ENCODE measurements around the gene TCF3. TPM values are rescaled to one million over a fixed set of nuclear protein-coding genes. Genes with fewer than 3 reads are reported as not detected.

Gene TCF3
- total RNA-seq, 4 donors from 2014 or later: 61.0 to 105 (median 69.0) TPM

GRCh38 chr19:1608359-1609102 is 43.9 kb downstream of the TCF3 start:
- DNase-seq (ENCODE audit: low spot score in 2 of 2): no peak
- H3K4me3 ChIP-seq (ENCODE audit: low read depth, poor library complexity, severe bottlenecking): no peak overlapping the region
- 37 to 49% methylated on average over 16 to 17 of the region's 23 CpGs for WGBS, 2 donors
- intact Hi-C loops (cut with DNase I; ENCODE audit: low total_unique reads): no loop called here
- TF ChIP-seq POLR2A (IDR thresholded peaks at IDR 0.05) (no peak), CTCF (IDR thresholded peaks at IDR 0.05) (no peak)

GRCh38 chr19:1606138-1606651 is 46.2 kb downstream of the TCF3 start:
- no peak for DNase-seq (ENCODE audit: low spot score in 2 of 2)
- WGBS, 2 donors: 13 to 14% methylated on average over 16 of the region's 16 CpGs
- no peak overlapping the region for H3K4me3 ChIP-seq (ENCODE audit: low read depth, poor library complexity, severe bottlenecking)
- TF ChIP-seq CTCF (IDR thresholded peaks at IDR 0.05) (no peak), POLR2A (IDR thresholded peaks at IDR 0.05) (no peak)
- intact Hi-C loops (cut with DNase I; ENCODE audit: low total_unique reads): no loop called here

GRCh38 chr19:1605236-1606137 is 46.9 kb downstream of the TCF3 start, which contains the start of gene UQCR11:
Gene UQCR11, minus strand, starts transcription at chr19:1605462. Its CDS starts 53 bp downstream, at chr19:1605409.
- peak within 1 kb of the TSS; percentile 85 for H3K4me3 ChIP-seq (ENCODE audit: low read depth, poor library complexity, severe bottlenecking)
- peak; percentile 94 to 99 for DNase-seq (ENCODE audit: low spot score in 2 of 2)
- WGBS, 2 donors: 0% methylated on average over 50 to 72 of the region's 79 CpGs
- intact Hi-C loops (cut with DNase I; ENCODE audit: low total_unique reads): no loop called here
- peak in 1 of 3 donors; percentile 81 for TF ChIP-seq CTCF (IDR thresholded peaks at IDR 0.05)
- TF ChIP-seq POLR2A (IDR thresholded peaks at IDR 0.05): no peak

GRCh38 chr19:1602091-1602707 is 50.2 kb downstream of the TCF3 start:
- DNase-seq (ENCODE audit: low spot score in 2 of 2): no peak
- intact Hi-C loops (cut with DNase I; ENCODE audit: low total_unique reads): no loop called here
- TF ChIP-seq CTCF (IDR thresholded peaks at IDR 0.05): no peak
- no peak for TF ChIP-seq POLR2A (IDR thresholded peaks at IDR 0.05)
- no peak overlapping the region for H3K4me3 ChIP-seq (ENCODE audit: low read depth, poor library complexity, severe bottlenecking)
- WGBS, 2 donors: 91 to 92% methylated on average over 21 of the region's 21 CpGs

- TF ChIP-seq CTCF (IDR thresholded peaks at IDR 0.05) (no peak), POLR2A (IDR thresholded peaks at IDR 0.05) (no peak)
- no peak overlapping the region for H3K4me3 ChIP-seq (ENCODE audit: low read depth, poor library complexity, severe bottlenecking)
- DNase-seq (ENCODE audit: low spot score in 2 of 2): no peak
- intact Hi-C loops (cut with DNase I; ENCODE audit: low total_unique reads): no loop called here
- 85 to 90% methylated on average over 14 of the region's 14 CpGs for WGBS, 2 donors
These were observed 50.8 kb downstream of the TCF3 start for GRCh38 chr19:1601613-1602064.

All from lower leg skin (tissue), 4 donors.